HepG2 (cell line): ENCODE measurements around the gene OVOL3. TPM values are rescaled to one million over a fixed set of nuclear protein-coding genes. Genes with fewer than 3 reads are reported as not detected.
A peak's percentile ranks its signal among the peaks of the same experiment; 100 is the strongest.

ENCODE experiments used
- AGO1 ChIP-seq: fragments of 200-400 bp; formaldehyde crosslinking; IDR thresholded peaks from 2 replicates; pipeline ENCODE4 v1.6.1; 2017; ENCODE audit warnings: mild to moderate bottlenecking, low read depth, low read length, moderate library complexity; ENCODE audit not compliant: poor library complexity, severe bottlenecking
- CCDC6 ChIP-seq: sonication (generic); formaldehyde crosslinking; IDR thresholded peaks from 2 replicates; pipeline ENCODE4 v1.8.1; 2022; ENCODE audit warnings: mild to moderate bottlenecking, missing genetic modification reagents, moderate library complexity
- CTCF ChIP-seq: sonication (generic); formaldehyde crosslinking; IDR thresholded peaks from 2 replicates; pipeline ENCODE4 v1.5.0; 2020; ENCODE audit warnings: mild to moderate bottlenecking, missing genetic modification reagents, moderate library complexity
- DNMT1 ChIP-seq: sonication (generic); formaldehyde crosslinking; IDR thresholded peaks from 2 replicates; pipeline ENCODE4 v1.5.1; 2020; ENCODE audit warnings: mild to moderate bottlenecking, missing genetic modification reagents
- FOXP1 ChIP-seq, 2 experiments: fragments of 450-650 bp in 1 of 2; IDR thresholded peaks; 2 replicates each; pipeline ENCODE4 v1.6.1; 2017 to 2018; ENCODE audit warnings: antibody characterized with exemption in 1 of 2
- HCFC1 ChIP-seq: fragments of 150-350 bp; IDR thresholded peaks from 2 replicates; pipeline ENCODE4 v1.6.1; 2014; ENCODE audit warnings: low read depth, low read length
- MXD3 ChIP-seq: IDR thresholded peaks from 2 replicates; pipeline ENCODE4 v1.6.1; 2016; ENCODE audit warnings: mild to moderate bottlenecking, missing biosample characterization, missing genetic modification reagents
- NRL ChIP-seq: sonication (generic); formaldehyde crosslinking; IDR thresholded peaks from 2 replicates; pipeline ENCODE4 v1.5.0; 2020; ENCODE audit warnings: missing genetic modification reagents, mild to moderate bottlenecking, moderate library complexity, borderline replicate concordance
- RFXANK ChIP-seq: IDR thresholded peaks from 2 replicates; pipeline ENCODE4 v1.6.1; 2016
- SP4 ChIP-seq: sonication (generic); formaldehyde crosslinking; IDR thresholded peaks from 2 replicates; pipeline ENCODE4 v1.8.1; 2023; ENCODE audit warnings: mild to moderate bottlenecking, missing genetic modification reagents
- ZBTB25 ChIP-seq: IDR thresholded peaks from 2 replicates; pipeline ENCODE4 v1.6.1; 2018; ENCODE audit warnings: missing genetic modification reagents
- ZBTB40 ChIP-seq, 2 experiments: fragments of 450-650 bp in 1 of 2; sonication (generic) in 1 of 2; formaldehyde crosslinking in 1 of 2; IDR thresholded peaks; 2 replicates each; pipeline versions ENCODE4 v1.6.1 to v1.8.0; 2016 to 2022; ENCODE audit warnings: antibody characterized with exemption in 1 of 2, mild to moderate bottlenecking in 1 of 2, missing genetic modification reagents in 1 of 2
- ZNF232 ChIP-seq: sonication (generic); formaldehyde crosslinking; IDR thresholded peaks from 2 replicates; pipeline ENCODE4 v1.4.0; 2020; ENCODE audit warnings: missing genetic modification reagents, borderline replicate concordance
- ZNF747 ChIP-seq: sonication (generic); formaldehyde crosslinking; IDR thresholded peaks from 2 replicates; pipeline ENCODE4 v1.8.1; 2023; ENCODE audit warnings: missing genetic modification reagents, mild to moderate bottlenecking, borderline replicate concordance
- ZSCAN9 ChIP-seq: IDR thresholded peaks from 2 replicates; pipeline ENCODE4 v1.6.1; 2016; ENCODE audit warnings: borderline replicate concordance
- ZZZ3 ChIP-seq: sonication (generic); formaldehyde crosslinking; IDR thresholded peaks from 2 replicates; pipeline ENCODE4 v1.4.0; 2020; ENCODE audit warnings: missing genetic modification reagents, mild to moderate bottlenecking, borderline replicate concordance
- polyA plus RNA-seq, 8 experiments: library from polyadenylated mRNA; depleted of rRNA in 3 of 8; stranded (reverse) in 7 of 8; unstranded in 1 of 8; fragments of >200 nt; fragmentation: Illumina TruSeq in 4 of 8; extraction: Trizol in 4 of 8; gene quantifications; 2 replicates each; pipeline versions ENCODE4 v1.2.1 to v1.2.3, GENCODE V29; 2011 to 2016; ENCODE audit warnings: low read depth in 4 of 8, missing spikeins in 1 of 8, mixed read lengths in 1 of 8; ENCODE audit not compliant: insufficient read depth in 1 of 8
- total RNA-seq, 5 experiments: library from RNA; depleted of rRNA; stranded (reverse); fragments of >200 nt; fragmentation: Illumina TruSeq; extraction: Trizol; gene quantifications; 2 replicates each; pipeline ENCODE4 v1.2.3, GENCODE V29; 2016; ENCODE audit warnings: low read depth in 1 of 5

Gene OVOL3
- total and polyA plus RNA-seq, 2 of the 13 experiments (the other 11 are each of a cell fraction or from before 2014, with no cell fraction given): not detected

GRCh38 chr19:36114721-36115452 is 3.9 kb downstream of the OVOL3 start, which contains the start of gene POLR2I (continued):
- TF ChIP-seq ZBTB40 (IDR thresholded peaks at IDR 0.05): no peak
- TF ChIP-seq ZBTB40 (CRISPR knock-in tag; IDR thresholded peaks at IDR 0.05): peak; percentile 86
- TF ChIP-seq ZZZ3 (CRISPR knock-in tag): peak; percentile 80; the same call in 1 of the 2 replicates
- TF ChIP-seq CTCF (CRISPR knock-in tag): 0 out of 2 replicates have a peak, but pooled peaks have one; percentile 21
- TF ChIP-seq CCDC6 (CRISPR knock-in tag): peak; percentile 73; the same call in 1 of the 2 replicates
- peak; percentile 77; the same call in 1 of the 2 replicates for TF ChIP-seq SP4
- TF ChIP-seq MXD3: peak; percentile 93; the same call in 1 of the 2 replicates
- TF ChIP-seq HCFC1: peak; percentile 55
- peak; percentile 82; the same call in 1 of the 2 replicates for TF ChIP-seq ZSCAN9
- TF ChIP-seq RFXANK (CRISPR knock-in tag): 0 out of 2 replicates have a peak, but pooled peaks have one; percentile 36
- no peak for TF ChIP-seq FOXP1 (IDR thresholded peaks at IDR 0.05)
- TF ChIP-seq FOXP1 (CRISPR knock-in tag; IDR thresholded peaks at IDR 0.05): no peak
- 0 out of 2 replicates have a peak, but pooled peaks have one; percentile 86 for TF ChIP-seq NRL (CRISPR knock-in tag)
- TF ChIP-seq ZBTB25 (CRISPR knock-in tag): peak; percentile 87
- TF ChIP-seq AGO1: peak; percentile 81
- no peak; the same call in 1 of the 2 replicates for TF ChIP-seq DNMT1
- peak; percentile 95 for TF ChIP-seq ZNF232 (CRISPR knock-in tag)
- peak; percentile 86; the same call in 1 of the 2 replicates for TF ChIP-seq ZNF747
